PC-3 (cell line): ENCODE results near the gene INPP5K. TPM values are rescaled to one million over a fixed set of nuclear protein-coding genes. Genes with fewer than 3 reads are reported as not detected.

Experiments used
- ATAC-seq: fragments of 200-7000 bp; cut with Tn5 transposase; 2 replicates; pipeline ENCODE4 v1.9.1; 2020; ENCODE audit warnings: mild to moderate bottlenecking, moderate library complexity
- BruUV-seq: library from RNA; stranded (reverse); fragments of 400-500 nt; replicated peaks from 2 replicates; lab custom pipeline; 2021; lab: Mats Ljungman, UMichigan
- CTCF ChIA-PET: fragments of 300-600 bp; sonication (Branson Sonifier 250); formaldehyde crosslinking; loops from one replicate; lab custom pipeline; 2022; ENCODE audit warnings: antibody characterized with exemption; lab: Charles Lee
- POLR2A ChIA-PET: fragments of 300-600 bp; sonication (Branson Sonifier 250); formaldehyde crosslinking; loops from one replicate; lab custom pipeline; 2022; ENCODE audit warnings: antibody characterized with exemption; ENCODE audit not compliant: unreplicated experiment; lab: Charles Lee
- DNase-seq: peaks from one replicate; pipeline ENCODE4 v3.0.0-alpha.2; 2015
- H2AFZ ChIP-seq: fragments of 300-600 bp; sonication (generic); 2 replicates; pipeline ENCODE4 v1.6.0; 2016; ENCODE audit warnings: antibody characterized with exemption, low read length
- H3F3A ChIP-seq: fragments of 300-600 bp; sonication (generic); one replicate; pipeline ENCODE4 v1.6.0; 2017; ENCODE audit warnings: antibody characterized with exemption, low read length, control low read depth, mild to moderate bottlenecking; ENCODE audit not compliant: unreplicated experiment
- H3K27ac ChIP-seq: fragments of 300-600 bp; sonication (generic); 2 replicates; pipeline ENCODE4 v1.5.1; 2016; ENCODE audit warnings: mild to moderate bottlenecking, low read length
- H3K27me3 ChIP-seq: fragments of 300-600 bp; sonication (generic); 2 replicates; pipeline ENCODE4 v1.6.1; 2016; ENCODE audit warnings: low read length, mixed read lengths
- H3K36me3 ChIP-seq: fragments of 300-600 bp; sonication (generic); 2 replicates; pipeline ENCODE4 v1.6.1; 2016; ENCODE audit warnings: low read depth, mixed run types, low read length, mixed read lengths
- H3K4me1 ChIP-seq: fragments of 300-600 bp; sonication (generic); 2 replicates; pipeline ENCODE4 v1.5.1; 2016; ENCODE audit warnings: low read length; ENCODE audit not compliant: insufficient read depth
- H3K4me2 ChIP-seq: fragments of 300-600 bp; sonication (generic); 2 replicates; pipeline ENCODE4 v1.6.0; 2016; ENCODE audit warnings: low read length
- H3K4me3 ChIP-seq: fragments of 300-600 bp; sonication (generic); 2 replicates; pipeline ENCODE4 v1.5.1; 2016; ENCODE audit warnings: mild to moderate bottlenecking, low read length, mixed read lengths
- H3K79me2 ChIP-seq: fragments of 300-600 bp; sonication (generic); 2 replicates; pipeline ENCODE4 v1.6.1; 2017; ENCODE audit warnings: low read length, mixed read lengths
- H3K9ac ChIP-seq: fragments of 300-600 bp; sonication (generic); 2 replicates; pipeline ENCODE4 v1.6.0; 2016; ENCODE audit warnings: mild to moderate bottlenecking, low read length
- H3K9me2 ChIP-seq: fragments of 300-600 bp; sonication (generic); replicated peaks from 2 replicates; pipeline ENCODE4 v1.6.1; 2016; ENCODE audit warnings: mixed run types, low read length, mixed read lengths
- H3K9me3 ChIP-seq: fragments of 300-600 bp; sonication (generic); 2 replicates; pipeline ENCODE4 v1.6.1; 2016; ENCODE audit warnings: low read length, mixed read lengths
- H4K20me1 ChIP-seq: fragments of 300-600 bp; sonication (generic); 2 replicates; pipeline ENCODE4 v1.6.1; 2016; ENCODE audit warnings: low read length, mixed read lengths
- CTCF ChIP-seq: fragments of 300-600 bp; sonication (generic); conservative IDR thresholded peaks from 2 replicates; pipeline ENCODE4 v1.5.1; 2017; ENCODE audit warnings: antibody characterized with exemption, low read depth, mild to moderate bottlenecking, low read length
- EZH2 ChIP-seq: fragments of 300-600 bp; sonication (generic); IDR thresholded peaks from one replicate; pipeline ENCODE4 v1.6.1; 2017; ENCODE audit warnings: antibody characterized with exemption, mild to moderate bottlenecking, low read length; ENCODE audit not compliant: unreplicated experiment
- EZH2phosphoT487 ChIP-seq: fragments of 300-600 bp; sonication (generic); IDR thresholded peaks from 2 replicates; pipeline ENCODE4 v1.6.1; 2018; ENCODE audit warnings: mild to moderate bottlenecking, antibody characterized with exemption, low read length, borderline replicate concordance
- intact Hi-C: fragments of 100-400 bp; cut with micrococcal nuclease; formaldehyde crosslinking; loops from 2 replicates; pipeline ENCODE4 v1.9.0; 2023
- total RNA-seq: library from RNA; depleted of rRNA; stranded (reverse); fragments of >200 nt; gene quantifications from 2 replicates; pipeline ENCODE4 v1.2.3, GENCODE V29; 2014

INPP5K gene
- total RNA-seq, 1 experiment from 2014 or later = 52.6 TPM

GRCh38 chr17:1490643-1491442 lies 25.6 kb downstream of the INPP5K start:
- peak; percentile 46 for DNase-seq
- Histone ChIP-seq H3K4me1 (peaks cover 15% of the 10 kb centered on the region; the same call in 1 of the 2 replicates), H3K9ac (peak overlapping the region; percentile 76), H4K20me1 (no peaks in the 10 kb centered on the region), H3F3A (no peaks in the 10 kb centered on the region), H3K27me3 (no peaks in the 10 kb centered on the region), H3K4me2 (peak overlapping the region; percentile 87), H3K79me2 (peaks cover 35% of the 10 kb centered on the region), H2AFZ (peak overlapping the region; percentile 46), H3K36me3 (no peaks in the 10 kb centered on the region), H3K27ac (no peak overlapping the region; the same call in 1 of the 2 replicates), H3K9me3 (no peaks in the 10 kb centered on the region), H3K4me3 (peak overlapping the region; percentile 84), H3K9me2 (no peaks in the 10 kb centered on the region)
- intact Hi-C loops = no loop called here
- TF ChIP-seq EZH2 (no peak), CTCF (no peak), EZH2phosphoT487 (no peak)
- CTCF ChIA-PET = no interaction called here
- BruUV-seq = no TSS peak
- POLR2A ChIA-PET = no interaction called here
- ATAC-seq = peak; percentile 51

- ATAC-seq = no peak
- H3K4me1 ChIP-seq = peaks cover 20% of the 10 kb centered on the region; the same call in 1 of the 2 replicates
These were observed 27.6 kb downstream of the INPP5K start for GRCh38 chr17:1488826-1489270.

More at GRCh38 chr17:1488826-1489270, 27.6 kb downstream of the INPP5K start:
- no peaks in the 10 kb centered on the region for H3K9me2 ChIP-seq
- 0 out of 2 replicates have a peak overlapping the region, but pooled peaks have one; percentile 33 for H3K9ac ChIP-seq
- intact Hi-C loops = no loop called here
- TF ChIP-seq EZH2phosphoT487 (no peak), CTCF (no peak), EZH2 (no peak)
- H3K27me3 ChIP-seq = no peaks in the 10 kb centered on the region
- H3F3A ChIP-seq = no peaks in the 10 kb centered on the region
- peak overlapping the region; percentile 63; the same call in 1 of the 2 replicates for H3K4me3 ChIP-seq
- no peak for DNase-seq
- H3K79me2 ChIP-seq = peaks cover 40% of the 10 kb centered on the region
- H2AFZ ChIP-seq = no peak overlapping the region
- no peaks in the 10 kb centered on the region for H3K9me3 ChIP-seq
- H3K4me2 ChIP-seq = peak overlapping the region; percentile 60
- no peaks in the 10 kb centered on the region for H4K20me1 ChIP-seq
- H3K27ac ChIP-seq = peak overlapping the region; percentile 49; the same call in 1 of the 2 replicates
- no TSS peak for BruUV-seq
- ChIA-PET POLR2A (interaction anchor here (0.6 kb wide), 1 partner anchor 9 kb away, joined by 29 read pairs; no protein-coding TSS in a partner anchor), CTCF (no interaction called here)
- H3K36me3 ChIP-seq = no peaks in the 10 kb centered on the region
